Loucy (cell line): ENCODE measurements around the gene SH3BGRL2.
A peak's percentile ranks its signal among the peaks of the same experiment; 100 is the strongest.

ENCODE experiments used
- H2AFZ ChIP-seq: fragments of 200-600 bp; sonication (generic); 2 replicates; pipeline ENCODE4 v1.6.0; 2016; ENCODE audit warnings: antibody characterized with exemption, mild to moderate bottlenecking, low read length, moderate library complexity
- H3F3A ChIP-seq: fragments of 200-600 bp; 2 replicates; pipeline ENCODE4 v1.6.0; 2016; ENCODE audit warnings: antibody characterized with exemption, low read depth, mild to moderate bottlenecking
- H3K27me3 ChIP-seq: fragments of 200-600 bp; sonication (generic); 2 replicates; pipeline ENCODE4 v1.6.1; 2014; ENCODE audit warnings: low read length, mild to moderate bottlenecking; ENCODE audit not compliant: insufficient read depth, poor library complexity, severe bottlenecking
- H3K36me3 ChIP-seq: fragments of 200-600 bp; sonication (generic); 2 replicates; pipeline ENCODE4 v1.6.1; 2016; ENCODE audit warnings: low read length; ENCODE audit not compliant: insufficient read depth
- H3K4me1 ChIP-seq: fragments of 200-600 bp; sonication (generic); 2 replicates; pipeline ENCODE4 v1.5.1; 2014; ENCODE audit warnings: low read length, mild to moderate bottlenecking; ENCODE audit not compliant: insufficient read depth, poor library complexity, severe bottlenecking
- H3K4me2 ChIP-seq: fragments of 200-600 bp; sonication (generic); 2 replicates; pipeline ENCODE4 v1.6.0; 2014; ENCODE audit warnings: antibody characterized with exemption, low read length, low read depth, mild to moderate bottlenecking; ENCODE audit not compliant: poor library complexity, severe bottlenecking
- H3K4me3 ChIP-seq: fragments of 200-600 bp; sonication (generic); 2 replicates; pipeline ENCODE4 v1.5.1; 2014; ENCODE audit warnings: low read length, mild to moderate bottlenecking, mixed read lengths; ENCODE audit not compliant: poor library complexity, severe bottlenecking
- H3K79me2 ChIP-seq: fragments of 200-600 bp; sonication (generic); 2 replicates; pipeline ENCODE4 v1.6.1; 2014; ENCODE audit warnings: low read length; ENCODE audit not compliant: insufficient read depth
- H3K9ac ChIP-seq: fragments of 200-600 bp; sonication (generic); 2 replicates; pipeline ENCODE4 v1.6.0; 2014; ENCODE audit warnings: mild to moderate bottlenecking, low read depth, low read length, moderate library complexity; ENCODE audit not compliant: poor library complexity, severe bottlenecking
- H3K9me2 ChIP-seq: fragments of 200-600 bp; sonication (generic); replicated peaks from 2 replicates; pipeline ENCODE4 v1.6.1; 2016; ENCODE audit warnings: low read depth, low read length, mixed read lengths
- H3K9me3 ChIP-seq: fragments of 200-600 bp; sonication (generic); 2 replicates; pipeline ENCODE4 v1.6.1; 2014; ENCODE audit warnings: mild to moderate bottlenecking, antibody characterized with exemption, low read length, low read depth; ENCODE audit not compliant: insufficient read depth
- H4K20me1 ChIP-seq: fragments of 200-600 bp; sonication (generic); 2 replicates; pipeline ENCODE4 v1.6.0; 2014; ENCODE audit warnings: antibody characterized with exemption, low read length, mild to moderate bottlenecking; ENCODE audit not compliant: insufficient read depth, poor library complexity, severe bottlenecking
- EZH2phosphoT487 ChIP-seq: fragments of 200-600 bp; IDR thresholded peaks from 2 replicates; pipeline ENCODE4 v1.6.1; 2018; ENCODE audit warnings: antibody characterized with exemption, mild to moderate bottlenecking, moderate library complexity, borderline replicate concordance
- TF ChIP-seq, protein P1 (sequence below): fragments of 200-600 bp; sonication (generic); conservative IDR thresholded peaks from 2 replicates; pipeline ENCODE4 v1.5.1; 2014; ENCODE audit warnings: mild to moderate bottlenecking, antibody characterized with exemption, low read length

SH3BGRL2 gene

DNA sequence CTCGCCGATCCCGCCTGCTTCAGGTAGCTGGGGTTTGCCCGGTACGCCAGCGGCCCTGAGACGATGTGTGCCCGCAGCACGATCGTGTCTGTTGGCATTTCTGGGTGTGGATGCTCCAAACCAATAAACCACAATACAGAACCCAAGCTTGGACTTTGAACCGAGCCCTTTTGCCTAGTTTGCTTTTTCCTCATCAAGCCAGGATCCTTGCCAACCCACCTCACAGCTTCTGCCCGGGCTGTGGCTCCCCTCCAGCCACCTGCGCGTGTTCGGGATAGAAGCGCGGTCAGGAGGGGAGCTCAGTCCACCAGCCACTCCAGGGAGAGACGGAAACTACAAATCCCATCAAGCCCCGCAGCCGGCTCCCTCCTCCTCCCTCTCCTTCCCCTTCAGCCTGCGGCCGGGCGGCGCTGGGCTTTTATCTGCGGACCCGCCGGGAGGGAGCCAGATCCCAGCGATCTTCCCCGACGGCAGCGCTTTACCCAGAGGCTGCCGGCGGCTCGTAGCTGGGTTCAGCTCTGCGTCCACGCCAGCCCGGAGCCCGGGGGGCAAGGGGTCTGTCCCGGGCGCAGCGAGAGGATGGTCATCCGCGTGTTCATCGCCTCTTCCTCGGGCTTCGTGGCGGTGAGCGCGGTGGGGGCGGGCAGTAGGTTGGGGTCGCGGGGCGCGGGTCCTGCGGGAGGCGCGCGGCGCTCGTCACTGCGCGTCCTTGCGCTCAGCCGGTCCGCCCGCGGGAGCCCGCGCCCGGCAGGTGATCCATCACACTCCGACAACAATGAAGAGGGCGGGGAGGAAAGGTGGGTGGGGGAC, at the start of gene SH3BGRL2:
SH3BGRL2 (plus strand) TSS at position 447 of the 810 bp plus-strand sequence; CDS start at position 580, 133 bp downstream.
- H4K20me1 ChIP-seq = no peaks in the 10 kb centered on the region
- no peaks in the 10 kb centered on the region for H3K4me1 ChIP-seq
- no peak within 1 kb of the TSS for H3K4me3 ChIP-seq
- H3K79me2 ChIP-seq = no peaks in the 10 kb centered on the region
- H3K4me2 ChIP-seq = no peak within 1 kb of the TSS
- H2AFZ ChIP-seq = no peak within 1 kb of the TSS
- no peaks in the 10 kb centered on the region for H3K36me3 ChIP-seq
- no peaks in the 10 kb centered on the region for H3K9me2 ChIP-seq
- no peaks in the 10 kb centered on the region for H3K27me3 ChIP-seq
- no peaks in the 10 kb centered on the region for H3F3A ChIP-seq
- no peak within 1 kb of the TSS for H3K9ac ChIP-seq
- H3K9me3 ChIP-seq = no peaks in the 10 kb centered on the region
- TF ChIP-seq, protein P1, sequence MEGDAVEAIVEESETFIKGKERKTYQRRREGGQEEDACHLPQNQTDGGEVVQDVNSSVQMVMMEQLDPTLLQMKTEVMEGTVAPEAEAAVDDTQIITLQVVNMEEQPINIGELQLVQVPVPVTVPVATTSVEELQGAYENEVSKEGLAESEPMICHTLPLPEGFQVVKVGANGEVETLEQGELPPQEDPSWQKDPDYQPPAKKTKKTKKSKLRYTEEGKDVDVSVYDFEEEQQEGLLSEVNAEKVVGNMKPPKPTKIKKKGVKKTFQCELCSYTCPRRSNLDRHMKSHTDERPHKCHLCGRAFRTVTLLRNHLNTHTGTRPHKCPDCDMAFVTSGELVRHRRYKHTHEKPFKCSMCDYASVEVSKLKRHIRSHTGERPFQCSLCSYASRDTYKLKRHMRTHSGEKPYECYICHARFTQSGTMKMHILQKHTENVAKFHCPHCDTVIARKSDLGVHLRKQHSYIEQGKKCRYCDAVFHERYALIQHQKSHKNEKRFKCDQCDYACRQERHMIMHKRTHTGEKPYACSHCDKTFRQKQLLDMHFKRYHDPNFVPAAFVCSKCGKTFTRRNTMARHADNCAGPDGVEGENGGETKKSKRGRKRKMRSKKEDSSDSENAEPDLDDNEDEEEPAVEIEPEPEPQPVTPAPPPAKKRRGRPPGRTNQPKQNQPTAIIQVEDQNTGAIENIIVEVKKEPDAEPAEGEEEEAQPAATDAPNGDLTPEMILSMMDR = no peak
- no peak for TF ChIP-seq EZH2phosphoT487

DNA sequence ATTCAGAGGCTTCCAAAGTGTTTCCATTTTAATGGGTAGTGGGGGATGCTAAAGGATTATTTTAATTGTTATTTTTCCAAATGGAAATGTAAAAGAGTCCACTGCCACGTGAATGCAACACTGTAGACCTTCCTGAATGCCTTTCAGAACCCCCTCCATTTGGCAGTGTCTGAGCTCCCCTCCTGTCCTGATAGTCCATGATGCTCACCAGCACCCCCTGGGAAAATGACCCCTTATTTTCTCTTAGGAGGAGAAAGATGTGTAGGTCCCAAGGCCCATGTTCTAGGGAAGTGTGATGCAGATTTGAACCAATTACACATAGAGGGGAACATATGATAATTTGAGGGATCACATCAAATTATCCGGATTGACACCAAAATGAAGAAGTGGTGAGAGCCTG, 46.8 kb upstream of the SH3BGRL2 start:
- Histone ChIP-seq H3K79me2 (no peaks in the 10 kb centered on the region), H4K20me1 (no peaks in the 10 kb centered on the region), H3K4me1 (no peaks in the 10 kb centered on the region), H3K4me2 (no peak overlapping the region), H3K9ac (no peak overlapping the region), H3K9me2 (no peaks in the 10 kb centered on the region), H3K27me3 (no peaks in the 10 kb centered on the region), H3K9me3 (no peaks in the 10 kb centered on the region), H3K36me3 (no peaks in the 10 kb centered on the region), H2AFZ (no peak overlapping the region), H3F3A (no peaks in the 10 kb centered on the region), H3K4me3 (no peak overlapping the region)
- TF ChIP-seq EZH2phosphoT487 = no peak
- TF ChIP-seq, protein P1 = no peak

DNA sequence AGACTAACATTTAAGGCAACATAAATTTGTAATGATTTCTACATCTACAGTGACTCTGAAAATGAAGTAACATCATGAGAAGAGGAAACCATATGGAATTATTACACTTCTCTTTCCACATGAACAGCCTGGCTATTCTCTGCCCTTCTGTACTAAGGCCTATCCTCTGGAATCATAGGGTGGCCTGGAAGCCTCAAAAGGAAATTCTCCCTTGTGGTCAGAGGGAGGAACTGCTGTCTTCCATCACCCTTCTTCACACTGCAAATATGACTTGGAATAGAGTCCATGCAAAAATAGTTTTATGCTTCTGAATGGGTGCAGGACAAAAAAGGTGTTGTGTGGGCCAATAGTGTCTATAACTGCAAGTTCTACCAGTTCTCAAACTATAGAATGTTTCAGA, 44.6 kb upstream of the SH3BGRL2 start:
- Histone ChIP-seq H3K9me2 (no peaks in the 10 kb centered on the region), H3K27me3 (no peaks in the 10 kb centered on the region), H3K36me3 (no peaks in the 10 kb centered on the region), H3K79me2 (no peaks in the 10 kb centered on the region), H2AFZ (no peak overlapping the region), H3K9ac (no peak overlapping the region), H3F3A (no peaks in the 10 kb centered on the region), H3K4me2 (no peak overlapping the region), H4K20me1 (no peaks in the 10 kb centered on the region), H3K4me3 (no peak overlapping the region), H3K9me3 (no peaks in the 10 kb centered on the region), H3K4me1 (no peaks in the 10 kb centered on the region)
- TF ChIP-seq, protein P1 = peak; percentile 38
- no peak for TF ChIP-seq EZH2phosphoT487
